Activated T-helper 17 cell treated with anti-CD3 and anti-CD28 coated beads, Interleukin-2, amount 50 U/mL, for 72 hours (primary cell): Measurements from ENCODE around the gene S1PR4. TPM values are rescaled to one million over a fixed set of nuclear protein-coding genes. Genes with fewer than 3 reads are reported as not detected.
"Not testable (repeated sequence)": the region's sequence is repeated elsewhere in the genome, so short reads cannot be mapped to it uniquely, and the experiment has no call there.

Experiments
- ATAC-seq: fragments of 150-1000 bp; cut with Tn5 transposase; replicated peaks from 2 replicates; pipeline ENCODE4 v1.10.0; 2021; ENCODE audit warnings: mild to moderate bottlenecking, moderate library complexity
- H3K27ac Mint-ChIP-seq: one replicate; pipeline ENCODE4 v1.8.0; 2022; ENCODE audit warnings: mixed read lengths
- H3K27me3 Mint-ChIP-seq: one replicate; pipeline ENCODE4 v1.8.0; 2022; ENCODE audit warnings: mixed read lengths
- H3K36me3 Mint-ChIP-seq: one replicate; pipeline ENCODE4 v1.8.0; 2022; ENCODE audit warnings: low read depth, mild to moderate bottlenecking, mixed read lengths
- H3K4me1 Mint-ChIP-seq: one replicate; pipeline ENCODE4 v1.8.0; 2022; ENCODE audit warnings: mixed read lengths
- H3K4me3 Mint-ChIP-seq: one replicate; pipeline ENCODE4 v1.8.0; 2022; ENCODE audit warnings: mild to moderate bottlenecking, mixed read lengths
- H3K9me3 Mint-ChIP-seq: one replicate; pipeline ENCODE4 v1.8.0; 2022; ENCODE audit warnings: mixed read lengths
- total RNA-seq, 2 donors: library from RNA; stranded (reverse); gene quantifications; one replicate each; pipeline ENCODE4 v1.2.3, GENCODE V29; 2022

Gene S1PR4
- total RNA-seq, 2 donors from 2014 or later: 60.6 to 96.8 TPM

- peaks cover 2% of the 10 kb centered on the region for H3K36me3 Mint-ChIP-seq
- H3K4me1 Mint-ChIP-seq: peaks cover 26% of the 10 kb centered on the region
- H3K9me3 Mint-ChIP-seq: no peaks in the 10 kb centered on the region
- H3K4me3 Mint-ChIP-seq: peak overlapping the region; percentile 34
- H3K27ac Mint-ChIP-seq: peak overlapping the region; percentile 89
- no peak for ATAC-seq
- no peaks in the 10 kb centered on the region for H3K27me3 Mint-ChIP-seq
Measured at GRCh38 chr19:3160219-3160618, 18.4 kb upstream of the S1PR4 start.

GRCh38 chr19:3161453-3161852, 17.1 kb upstream of the S1PR4 start:
- peaks cover 26% of the 10 kb centered on the region for H3K4me1 Mint-ChIP-seq
- H3K36me3 Mint-ChIP-seq: peaks cover 15% of the 10 kb centered on the region
- H3K9me3 Mint-ChIP-seq: no peaks in the 10 kb centered on the region
- H3K4me3 Mint-ChIP-seq: peak overlapping the region; percentile 25
- H3K27ac Mint-ChIP-seq: peak overlapping the region; percentile 89
- peak; percentile 42 for ATAC-seq
- no peaks in the 10 kb centered on the region for H3K27me3 Mint-ChIP-seq

GRCh38 chr19:3162418-3163229, 15.9 kb upstream of the S1PR4 start:
- H3K27ac Mint-ChIP-seq: peak overlapping the region; percentile 71
- peak overlapping the region; percentile 27 for H3K4me3 Mint-ChIP-seq
- H3K4me1 Mint-ChIP-seq: peaks cover 20% of the 10 kb centered on the region
- ATAC-seq: peak; percentile 45
- peaks cover 26% of the 10 kb centered on the region for H3K36me3 Mint-ChIP-seq
- no peaks in the 10 kb centered on the region for H3K9me3 Mint-ChIP-seq
- H3K27me3 Mint-ChIP-seq: no peaks in the 10 kb centered on the region

DNA sequence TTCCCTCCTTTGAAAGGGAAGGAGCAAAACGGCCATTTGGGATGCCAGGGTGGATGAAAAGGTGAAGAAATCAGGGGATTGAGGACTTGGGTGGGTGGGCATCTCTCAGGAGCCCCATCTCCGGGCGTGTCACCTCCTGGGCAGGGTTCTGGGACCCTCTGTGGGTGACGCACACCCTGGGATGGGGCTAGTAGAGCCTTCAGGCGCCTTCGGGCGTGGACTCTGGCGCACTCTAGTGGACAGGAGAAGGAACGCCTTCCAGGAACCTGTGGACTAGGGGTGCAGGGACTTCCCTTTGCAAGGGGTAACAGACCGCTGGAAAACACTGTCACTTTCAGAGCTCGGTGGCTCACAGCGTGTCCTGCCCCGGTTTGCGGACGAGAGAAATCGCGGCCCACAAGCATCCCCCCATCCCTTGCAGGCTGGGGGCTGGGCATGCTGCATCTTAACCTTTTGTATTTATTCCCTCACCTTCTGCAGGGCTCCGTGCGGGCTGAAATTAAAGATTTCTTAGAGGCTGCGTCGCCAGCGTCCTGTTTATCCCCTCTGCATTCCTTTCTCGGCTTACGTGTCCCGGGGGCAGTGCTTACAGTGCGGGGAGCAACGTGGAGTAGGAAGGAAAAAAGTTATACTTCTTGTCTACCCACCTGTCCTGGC, 15.2 kb upstream of the S1PR4 start:
- H3K4me1 Mint-ChIP-seq: peaks cover 17% of the 10 kb centered on the region
- no peaks in the 10 kb centered on the region for H3K9me3 Mint-ChIP-seq
- no peaks in the 10 kb centered on the region for H3K27me3 Mint-ChIP-seq
- peak overlapping the region; percentile 71 for H3K27ac Mint-ChIP-seq
- H3K4me3 Mint-ChIP-seq: peak overlapping the region; percentile 27
- peak; percentile 61 for ATAC-seq
- peaks cover 34% of the 10 kb centered on the region for H3K36me3 Mint-ChIP-seq

- H3K27ac Mint-ChIP-seq: no peak overlapping the region
- H3K4me3 Mint-ChIP-seq: no peak overlapping the region
- peaks cover 17% of the 10 kb centered on the region for H3K4me1 Mint-ChIP-seq
- H3K27me3 Mint-ChIP-seq: no peaks in the 10 kb centered on the region
- no peak for ATAC-seq
- H3K9me3 Mint-ChIP-seq: no peaks in the 10 kb centered on the region
- H3K36me3 Mint-ChIP-seq: peaks cover 34% of the 10 kb centered on the region
Measured at GRCh38 chr19:3163943-3164342, 14.6 kb upstream of the S1PR4 start.

DNA sequence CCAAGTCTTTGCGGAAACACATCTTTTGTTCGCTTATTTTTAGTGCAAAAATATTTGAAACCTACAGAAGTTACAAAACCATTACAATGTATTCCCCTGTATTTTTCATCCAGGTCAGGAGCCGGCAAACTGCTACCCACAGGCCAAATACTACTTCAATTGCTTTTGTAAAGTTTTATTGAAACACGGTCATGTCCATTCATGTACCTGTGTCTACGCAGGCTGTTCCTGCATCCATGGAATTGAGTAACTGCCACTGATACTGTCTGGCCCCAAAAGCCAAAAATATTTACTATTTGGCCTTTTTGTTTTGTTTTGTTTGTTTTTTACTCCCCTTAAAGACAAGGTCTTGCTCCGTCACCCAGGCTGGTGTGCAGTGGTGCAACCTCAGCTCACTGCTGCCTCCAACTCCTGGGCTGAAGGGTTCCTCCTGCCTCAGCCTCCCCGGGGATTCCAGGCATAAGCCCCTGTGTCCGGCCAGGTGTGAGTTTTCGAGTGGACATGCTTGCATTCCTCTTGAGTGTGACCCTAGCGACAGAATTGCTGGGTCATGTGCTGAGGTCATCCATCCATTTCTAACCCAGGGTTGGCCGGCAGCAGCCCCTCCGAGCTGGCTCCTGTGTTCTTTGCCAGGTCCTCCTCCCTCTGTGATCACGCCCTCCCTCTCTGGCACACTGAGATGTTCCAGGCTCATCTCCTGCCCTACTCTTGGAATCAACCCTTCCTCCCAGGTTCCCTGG, 10.9 kb upstream of the S1PR4 start:
- H3K9me3 Mint-ChIP-seq: no peaks in the 10 kb centered on the region
- peaks cover 47% of the 10 kb centered on the region for H3K36me3 Mint-ChIP-seq
- H3K27ac Mint-ChIP-seq: no peak overlapping the region
- H3K4me3 Mint-ChIP-seq: no peak overlapping the region
- no peak for ATAC-seq
- peaks cover 6% of the 10 kb centered on the region for H3K4me1 Mint-ChIP-seq
- H3K27me3 Mint-ChIP-seq: no peaks in the 10 kb centered on the region

DNA sequence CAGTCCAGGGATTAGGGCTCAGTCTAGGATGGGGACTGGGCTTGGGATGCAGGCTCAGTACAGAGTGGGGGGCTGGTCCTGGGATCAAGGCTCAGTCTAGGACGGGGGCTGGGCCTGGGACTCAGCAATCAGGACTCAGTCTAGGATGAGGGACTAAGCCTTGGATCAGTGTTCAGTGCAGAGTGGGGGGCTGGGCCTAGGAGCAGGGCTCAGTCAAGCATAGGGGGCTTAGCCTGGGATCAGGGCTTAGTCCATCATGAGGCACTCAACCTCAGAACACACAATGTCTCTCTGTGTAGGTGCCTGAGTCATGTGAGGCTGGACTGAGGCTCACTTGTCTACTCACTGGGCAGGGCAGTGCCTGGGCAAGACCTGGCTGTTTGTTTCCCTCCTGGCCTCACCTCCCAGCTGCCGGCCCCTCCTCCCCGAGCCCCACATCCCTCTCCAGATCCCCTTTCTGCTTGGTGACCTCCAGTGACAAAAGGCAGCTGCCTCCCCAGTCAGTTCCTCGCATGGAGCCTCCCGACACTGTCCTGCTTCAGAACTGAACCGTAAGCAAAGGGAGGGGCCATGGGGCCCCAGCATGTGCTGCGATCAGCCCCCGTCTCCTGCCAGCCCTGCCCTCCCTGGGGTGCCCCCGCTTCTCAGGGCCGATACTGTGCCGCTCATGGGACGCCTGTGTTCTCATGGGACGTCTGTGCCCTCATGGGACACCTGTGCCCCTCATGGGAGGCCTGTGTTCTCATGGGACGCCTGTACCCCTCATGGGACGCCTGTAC, 6.5 kb upstream of the S1PR4 start:
- H3K36me3 Mint-ChIP-seq: peaks cover 41% of the 10 kb centered on the region
- no peaks in the 10 kb centered on the region for H3K9me3 Mint-ChIP-seq
- no peaks in the 10 kb centered on the region for H3K27me3 Mint-ChIP-seq
- ATAC-seq: peak; percentile 33
- no peak overlapping the region for H3K4me3 Mint-ChIP-seq
- peak overlapping the region; percentile 71 for H3K27ac Mint-ChIP-seq
- peaks cover 7% of the 10 kb centered on the region for H3K4me1 Mint-ChIP-seq

- ATAC-seq, H3K27ac Mint-ChIP-seq, H3K9me3 Mint-ChIP-seq, H3K27me3 Mint-ChIP-seq, H3K4me1 Mint-ChIP-seq, H3K4me3 Mint-ChIP-seq: not testable (repeated sequence)
- peaks cover 39% of the 10 kb centered on the region for H3K36me3 Mint-ChIP-seq
Measured at GRCh38 chr19:3172673-3173000, 5.9 kb upstream of the S1PR4 start.

DNA sequence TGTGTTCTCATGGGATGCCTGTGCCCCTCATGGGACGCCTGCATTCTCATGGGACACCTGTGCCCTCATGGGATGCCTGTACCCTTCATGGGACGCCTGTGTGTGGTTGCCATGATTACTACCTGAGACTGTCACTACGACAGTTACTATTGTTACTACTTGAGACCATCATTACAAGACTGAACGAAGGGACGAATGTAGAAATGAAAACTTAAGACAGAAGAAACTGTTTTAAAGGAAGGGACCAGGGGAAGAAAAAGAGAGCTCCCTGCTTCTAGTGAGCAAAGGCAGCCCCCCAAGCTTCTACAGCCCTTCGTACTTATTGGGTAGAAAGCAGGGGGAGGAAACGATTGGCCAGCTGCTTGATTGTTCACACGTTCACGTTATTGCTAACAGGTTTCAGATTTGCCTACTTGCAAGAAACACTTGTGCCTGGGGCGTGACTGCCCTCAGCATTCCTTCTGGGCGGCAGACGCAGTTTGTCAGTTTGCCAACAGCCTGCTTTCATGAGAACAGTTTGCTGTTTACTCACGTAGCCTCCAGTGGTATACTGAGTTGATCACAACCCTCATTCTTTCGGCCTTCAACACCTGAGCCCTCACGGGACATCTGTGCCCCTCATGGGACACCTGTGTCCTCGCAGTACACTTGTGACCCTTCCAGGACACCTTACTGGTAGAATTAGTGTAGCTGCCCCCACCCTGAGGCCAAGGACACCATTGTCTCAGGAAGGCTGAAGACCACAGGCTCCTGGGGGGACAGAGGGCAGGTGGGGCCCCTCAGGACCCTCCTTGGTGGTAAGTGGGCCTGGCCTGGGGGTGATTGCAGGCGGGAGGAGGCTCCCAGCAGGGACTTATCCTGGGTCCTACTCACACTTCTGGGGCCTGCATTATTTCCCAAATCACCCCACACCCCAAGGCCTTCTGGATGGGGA, 2.5 kb upstream of the S1PR4 start:
- peak overlapping the region; percentile 97 for H3K27ac Mint-ChIP-seq
- peaks cover 7% of the 10 kb centered on the region for H3K4me1 Mint-ChIP-seq
- H3K36me3 Mint-ChIP-seq: peaks cover 48% of the 10 kb centered on the region
- peak; percentile 21 for ATAC-seq
- H3K27me3 Mint-ChIP-seq: no peaks in the 10 kb centered on the region
- H3K9me3 Mint-ChIP-seq: no peaks in the 10 kb centered on the region
- H3K4me3 Mint-ChIP-seq: peak overlapping the region; percentile 95

- peak; percentile 74 for ATAC-seq
- Mint-ChIP-seq H3K4me3 (peak overlapping the region; percentile 95), H3K4me1 (peaks cover 7% of the 10 kb centered on the region), H3K36me3 (peaks cover 56% of the 10 kb centered on the region), H3K27me3 (no peaks in the 10 kb centered on the region), H3K9me3 (no peaks in the 10 kb centered on the region), H3K27ac (peak overlapping the region; percentile 97)
Measured at GRCh38 chr19:3176715-3177501, 1.7 kb upstream of the S1PR4 start.

DNA sequence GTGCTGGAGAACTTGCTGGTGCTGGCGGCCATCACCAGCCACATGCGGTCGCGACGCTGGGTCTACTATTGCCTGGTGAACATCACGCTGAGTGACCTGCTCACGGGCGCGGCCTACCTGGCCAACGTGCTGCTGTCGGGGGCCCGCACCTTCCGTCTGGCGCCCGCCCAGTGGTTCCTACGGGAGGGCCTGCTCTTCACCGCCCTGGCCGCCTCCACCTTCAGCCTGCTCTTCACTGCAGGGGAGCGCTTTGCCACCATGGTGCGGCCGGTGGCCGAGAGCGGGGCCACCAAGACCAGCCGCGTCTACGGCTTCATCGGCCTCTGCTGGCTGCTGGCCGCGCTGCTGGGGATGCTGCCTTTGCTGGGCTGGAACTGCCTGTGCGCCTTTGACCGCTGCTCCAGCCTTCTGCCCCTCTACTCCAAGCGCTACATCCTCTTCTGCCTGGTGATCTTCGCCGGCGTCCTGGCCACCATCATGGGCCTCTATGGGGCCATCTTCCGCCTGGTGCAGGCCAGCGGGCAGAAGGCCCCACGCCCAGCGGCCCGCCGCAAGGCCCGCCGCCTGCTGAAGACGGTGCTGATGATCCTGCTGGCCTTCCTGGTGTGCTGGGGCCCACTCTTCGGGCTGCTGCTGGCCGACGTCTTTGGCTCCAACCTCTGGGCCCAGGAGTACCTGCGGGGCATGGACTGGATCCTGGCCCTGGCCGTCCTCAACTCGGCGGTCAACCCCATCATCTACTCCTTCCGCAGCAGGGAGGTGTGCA, 587 bp downstream of the S1PR4 start:
- H3K9me3 Mint-ChIP-seq: no peaks in the 10 kb centered on the region
- peaks cover 74% of the 10 kb centered on the region for H3K36me3 Mint-ChIP-seq
- peaks cover 12% of the 10 kb centered on the region for H3K4me1 Mint-ChIP-seq
- peak overlapping the region; percentile 95 for H3K27ac Mint-ChIP-seq
- ATAC-seq: peak; percentile 8
- no peaks in the 10 kb centered on the region for H3K27me3 Mint-ChIP-seq
- peak overlapping the region; percentile 98 for H3K4me3 Mint-ChIP-seq

DNA sequence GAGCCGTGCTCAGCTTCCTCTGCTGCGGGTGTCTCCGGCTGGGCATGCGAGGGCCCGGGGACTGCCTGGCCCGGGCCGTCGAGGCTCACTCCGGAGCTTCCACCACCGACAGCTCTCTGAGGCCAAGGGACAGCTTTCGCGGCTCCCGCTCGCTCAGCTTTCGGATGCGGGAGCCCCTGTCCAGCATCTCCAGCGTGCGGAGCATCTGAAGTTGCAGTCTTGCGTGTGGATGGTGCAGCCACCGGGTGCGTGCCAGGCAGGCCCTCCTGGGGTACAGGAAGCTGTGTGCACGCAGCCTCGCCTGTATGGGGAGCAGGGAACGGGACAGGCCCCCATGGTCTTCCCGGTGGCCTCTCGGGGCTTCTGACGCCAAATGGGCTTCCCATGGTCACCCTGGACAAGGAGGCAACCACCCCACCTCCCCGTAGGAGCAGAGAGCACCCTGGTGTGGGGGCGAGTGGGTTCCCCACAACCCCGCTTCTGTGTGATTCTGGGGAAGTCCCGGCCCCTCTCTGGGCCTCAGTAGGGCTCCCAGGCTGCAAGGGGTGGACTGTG, 1.2 kb downstream of the S1PR4 start:
- Mint-ChIP-seq H3K4me1 (peaks cover 16% of the 10 kb centered on the region), H3K36me3 (peaks cover 81% of the 10 kb centered on the region), H3K27me3 (no peaks in the 10 kb centered on the region), H3K9me3 (no peaks in the 10 kb centered on the region), H3K4me3 (peak overlapping the region; percentile 98), H3K27ac (peak overlapping the region; percentile 95)
- ATAC-seq: peak; percentile 41
